Brain pericyte (primary cell): ENCODE measurements around the gene FOXP1.
A peak's percentile ranks its signal among the peaks of the same experiment; 100 is the strongest.

Source experiments
- DNase-seq: peaks from one replicate; pipeline ENCODE4 v3.0.0-alpha.2; 2012; ENCODE audit warnings: low read depth, low spot score

FOXP1 gene

DNA sequence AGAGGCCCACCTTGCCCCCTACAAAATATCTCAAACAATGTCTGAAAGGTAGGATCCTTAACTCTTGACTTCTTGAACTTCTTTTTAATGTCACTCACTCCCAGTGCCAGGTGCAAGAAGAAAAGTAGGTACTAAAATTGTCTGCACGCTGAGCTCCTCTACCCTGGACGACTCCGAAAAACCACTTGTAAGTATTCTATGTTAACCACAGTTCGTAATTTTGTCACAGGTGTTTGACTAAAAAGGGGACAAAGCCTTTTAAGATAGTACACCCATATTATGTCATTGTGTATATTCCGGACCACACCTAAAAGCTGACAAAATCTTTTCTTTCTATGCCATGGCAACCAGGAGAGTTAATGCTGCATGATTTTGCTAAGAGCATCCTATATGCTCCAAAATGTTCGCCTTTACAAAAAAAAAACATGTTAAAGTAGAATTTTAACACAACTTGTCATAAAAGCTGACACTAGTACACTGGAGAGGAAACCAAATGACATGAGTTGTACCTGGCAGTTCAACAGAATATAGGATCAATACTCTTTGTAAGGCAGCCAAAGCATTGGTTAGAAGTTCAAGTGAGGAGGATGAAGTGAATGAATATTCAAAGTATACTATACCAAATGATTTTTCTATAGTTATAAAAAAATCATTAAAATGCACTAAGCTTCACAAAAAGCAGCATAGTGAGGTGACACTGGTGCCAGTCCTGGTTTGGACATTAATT is 210.5 kb downstream of the FOXP1 start:
- DNase-seq, result no peak

DNA sequence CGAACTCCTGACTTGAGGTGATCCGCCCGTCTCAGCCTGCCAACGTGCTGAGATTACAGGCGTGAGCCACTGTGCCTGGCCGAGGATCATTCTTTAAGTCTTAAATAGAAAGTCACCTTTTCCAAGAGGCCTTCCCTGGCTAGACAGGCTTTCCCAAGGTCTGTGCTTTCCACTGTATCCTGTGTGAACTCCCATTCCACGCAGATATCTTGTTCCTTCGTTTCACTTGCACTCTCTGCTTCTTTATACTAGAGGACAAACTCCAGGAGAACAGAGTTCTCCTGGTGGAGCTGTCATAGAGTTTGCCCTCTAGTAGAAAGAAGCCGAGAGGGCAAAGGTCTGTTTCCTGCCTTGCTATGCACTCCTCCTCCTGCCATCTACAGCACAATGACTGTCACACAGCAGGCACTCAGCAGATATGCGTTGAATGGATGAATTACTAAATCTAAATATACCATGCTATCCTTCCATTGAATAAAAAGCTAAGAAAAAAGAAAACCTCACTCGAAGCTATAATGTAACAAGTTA is 211.2 kb downstream of the FOXP1 start:
- DNase-seq, result no peak

DNA sequence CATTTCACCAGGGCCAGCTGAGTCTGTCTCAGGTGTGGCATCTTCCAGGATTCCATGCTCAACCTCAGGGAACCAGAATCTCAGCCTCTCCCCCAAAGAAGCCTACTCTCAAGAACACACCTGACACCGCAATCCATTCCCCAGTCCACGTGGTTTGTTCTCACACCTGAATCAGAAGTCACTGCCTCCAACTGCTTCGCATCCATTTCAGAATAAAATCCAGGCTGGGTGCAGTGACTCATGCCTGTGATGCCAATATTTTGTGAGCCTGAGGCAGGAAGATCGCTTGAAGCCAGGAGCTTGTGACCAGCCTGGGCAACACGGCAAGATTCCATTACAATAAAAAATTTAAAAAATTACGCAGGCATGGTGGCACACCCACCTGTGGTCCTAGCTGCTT is 212.2 kb downstream of the FOXP1 start:
- DNase-seq, result no peak

DNA sequence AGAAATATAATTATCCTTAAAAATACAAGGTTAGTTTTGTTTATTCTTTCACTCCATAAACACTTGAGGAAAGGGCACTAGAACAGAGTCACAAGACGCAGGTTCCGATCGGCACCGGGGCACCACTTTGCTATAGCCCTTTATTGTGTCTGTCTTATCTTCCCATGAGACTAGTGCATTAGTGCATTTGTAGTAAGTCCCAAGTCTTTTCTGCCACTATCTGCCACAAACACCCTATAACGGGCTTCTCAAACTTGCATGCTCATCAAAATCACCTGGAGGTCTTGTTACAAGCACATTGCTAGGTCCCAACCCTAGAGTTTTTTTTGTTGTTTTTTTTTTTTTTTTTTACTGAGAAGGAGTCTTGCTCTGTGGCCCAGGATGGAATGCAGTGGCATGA is 213.1 kb downstream of the FOXP1 start:
- no peak for DNase-seq

DNA sequence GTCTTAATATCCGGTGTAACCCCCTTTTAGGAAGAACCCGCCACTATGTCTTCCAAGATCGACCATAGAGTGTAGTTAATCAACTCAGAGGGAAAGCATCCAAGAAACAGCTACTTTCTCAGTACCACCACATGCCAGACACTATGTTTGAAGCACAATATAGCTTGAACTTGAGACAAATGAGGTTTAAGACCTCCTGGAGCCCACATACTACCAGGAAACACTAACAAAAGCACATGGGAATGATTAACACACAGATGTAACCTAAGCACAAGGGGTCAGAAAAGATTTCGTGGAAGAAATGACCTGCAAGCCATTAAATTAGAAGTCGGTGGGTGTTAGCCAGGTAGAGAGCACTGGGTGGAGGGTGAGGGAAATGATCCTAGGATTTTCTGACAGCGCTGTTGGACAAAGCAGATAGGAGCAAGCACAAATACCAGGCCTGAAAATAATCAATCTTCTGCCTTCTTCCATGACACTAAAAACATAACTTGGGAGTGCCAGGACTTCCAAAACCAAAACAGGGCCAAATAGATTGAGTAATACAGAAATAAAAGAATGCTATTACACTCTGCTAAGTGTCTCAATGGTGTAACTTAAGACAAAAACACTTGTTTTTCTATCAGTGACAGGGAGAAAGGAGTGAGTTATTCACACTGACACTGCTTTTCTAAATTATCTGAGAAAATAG is 213.7 kb downstream of the FOXP1 start:
- DNase-seq, result peak; percentile 53

DNA sequence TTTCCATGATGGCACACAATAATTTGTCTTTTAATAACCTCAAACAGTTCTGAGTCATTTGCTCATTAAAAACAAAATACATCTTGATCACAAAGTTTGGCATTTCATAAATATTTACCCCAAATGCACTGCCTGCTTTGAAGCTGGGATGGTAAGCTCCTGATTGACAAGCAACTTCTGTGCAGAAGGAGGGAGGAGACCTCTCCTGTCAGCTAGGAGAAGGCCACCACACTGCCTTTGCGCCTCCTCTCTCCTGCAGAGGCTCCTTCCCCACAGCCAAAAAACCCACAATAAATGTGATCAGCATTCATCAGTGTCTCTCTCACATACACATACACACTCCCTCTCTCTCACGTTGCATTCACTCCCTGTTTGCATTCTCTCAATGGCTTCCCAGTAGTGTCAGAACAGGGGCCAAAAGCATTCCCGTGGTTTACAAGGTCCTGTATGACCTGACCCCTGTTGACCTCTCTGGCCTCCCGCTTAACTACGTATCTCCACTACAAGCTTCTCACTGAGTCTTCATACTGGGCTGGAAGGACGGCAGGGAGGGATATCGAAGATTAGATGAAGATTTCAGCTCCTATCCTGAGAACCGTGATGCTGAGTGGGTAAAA is 216.4 kb downstream of the FOXP1 start:
- DNase-seq, result no peak

DNA sequence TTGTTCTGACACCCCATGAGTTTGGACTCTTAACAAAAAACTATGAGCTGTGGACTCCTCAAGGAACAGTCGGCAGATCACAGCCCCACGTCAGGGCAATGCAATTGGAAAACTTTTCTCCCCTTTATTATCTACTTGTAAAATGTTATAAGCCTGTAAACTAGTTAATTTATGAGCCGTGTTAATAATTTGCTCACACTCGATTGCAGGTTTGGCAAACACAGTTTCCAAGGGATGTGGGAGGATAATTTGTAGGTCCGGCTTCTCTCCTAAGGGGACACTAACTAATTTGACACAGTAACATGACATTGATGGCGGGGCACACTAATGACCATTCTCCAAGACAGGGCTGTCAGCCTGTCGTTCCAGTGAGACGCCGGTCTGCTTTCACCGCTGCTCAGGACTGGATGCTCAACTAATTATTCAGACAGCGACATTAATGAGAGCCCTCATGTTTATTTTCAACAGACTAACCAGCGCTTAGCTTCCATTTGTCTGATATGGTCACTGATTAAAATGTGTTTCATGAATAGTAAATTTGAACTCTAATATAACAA is 222.1 kb downstream of the FOXP1 start:
- DNase-seq, result no peak

DNA sequence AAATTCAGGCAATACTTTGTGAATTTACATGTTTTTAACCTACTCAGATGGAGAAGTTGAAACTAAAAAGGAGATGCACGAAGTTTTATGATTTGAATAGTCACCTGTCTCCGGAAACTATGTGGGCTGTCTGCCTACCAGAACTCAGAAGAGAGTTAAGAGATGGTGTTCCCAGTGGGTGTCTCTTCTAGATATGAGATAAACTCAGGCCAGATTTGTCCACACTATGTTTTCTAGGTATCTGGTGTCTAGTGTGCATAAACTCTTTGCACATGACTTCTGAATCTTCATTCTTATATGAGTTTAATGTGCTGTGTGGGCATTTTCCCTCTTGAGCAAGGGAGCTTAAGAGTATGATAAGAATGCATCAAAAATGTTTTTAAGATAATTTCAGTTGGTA is 222.8 kb downstream of the FOXP1 start:
- no peak for DNase-seq

DNA sequence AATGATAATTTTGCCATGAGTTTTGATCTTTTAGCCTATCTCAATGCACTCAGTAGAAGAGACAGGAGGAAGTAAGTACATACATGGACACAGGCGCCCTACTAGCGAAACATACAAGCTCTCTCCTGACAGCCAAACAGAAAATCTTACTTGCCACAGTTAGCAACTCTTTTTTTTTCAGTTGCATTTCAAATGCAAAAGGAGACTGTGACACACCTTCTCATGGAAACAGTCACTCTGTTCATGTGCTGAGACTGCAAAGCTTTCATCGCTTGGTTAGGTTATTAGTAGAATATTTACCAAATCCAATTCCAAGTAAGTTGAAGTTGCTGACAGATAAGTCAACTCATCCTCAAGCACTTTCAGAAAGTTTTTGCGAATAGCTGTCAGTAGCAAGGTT is 223.3 kb downstream of the FOXP1 start:
- no peak for DNase-seq

DNA sequence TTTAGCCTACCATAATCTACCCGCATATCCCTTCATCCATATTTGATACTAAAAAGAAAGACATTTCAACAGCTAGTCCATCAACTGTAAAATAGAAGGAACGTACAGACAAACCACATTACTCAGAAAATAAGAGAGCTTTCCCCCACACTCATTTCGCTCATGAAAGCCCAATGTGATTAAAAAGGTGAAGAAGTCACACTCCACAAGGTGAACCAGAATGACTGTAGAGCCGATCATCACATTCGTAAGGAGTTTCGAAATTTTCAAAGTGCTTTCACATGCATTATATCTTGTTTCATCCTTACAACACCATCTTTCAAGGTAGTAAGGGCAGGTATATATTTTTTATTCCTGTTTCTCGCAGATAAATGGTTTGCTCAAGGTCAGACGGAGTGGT is 225.3 kb downstream of the FOXP1 start:
- DNase-seq, result no peak

DNA sequence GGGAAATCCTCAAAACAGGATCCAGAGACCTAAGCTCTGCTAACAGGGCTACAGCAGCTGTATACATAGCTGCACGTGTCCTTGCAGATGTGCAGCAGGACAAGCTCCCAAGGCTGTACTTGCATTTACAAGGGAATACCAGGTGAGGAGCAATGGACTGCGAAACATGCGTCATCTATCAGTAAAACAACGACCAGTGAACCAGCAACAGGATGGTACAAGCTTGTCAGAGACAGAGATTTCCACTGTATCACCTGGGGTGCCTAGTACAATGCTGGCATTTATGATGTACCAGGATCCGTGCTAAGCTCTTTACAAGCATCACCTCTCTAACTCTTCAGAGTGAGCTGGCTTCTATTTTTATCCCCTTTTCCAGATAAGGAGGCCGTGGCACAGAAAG is 227.3 kb downstream of the FOXP1 start:
- DNase-seq, result no peak

DNA sequence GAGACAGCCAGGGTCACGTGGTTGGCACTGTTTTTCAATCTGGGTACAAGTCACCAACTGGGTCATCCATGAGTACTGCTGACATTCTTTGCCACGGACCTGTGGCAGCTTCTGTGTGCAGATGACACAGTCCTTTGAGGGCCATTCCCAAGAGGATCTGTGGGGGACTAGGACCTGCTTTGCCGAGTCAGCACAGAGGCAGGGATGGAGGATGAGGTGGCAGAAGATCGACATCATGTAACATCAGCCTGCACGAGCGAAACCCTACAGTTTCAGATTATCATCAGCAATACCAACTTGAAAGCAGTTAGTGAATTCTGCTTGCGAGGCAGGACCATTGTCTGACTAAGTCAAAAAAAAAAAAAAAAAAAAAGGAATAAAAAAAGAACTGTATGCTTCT is 227.7 kb downstream of the FOXP1 start:
- DNase-seq, result no peak

DNA sequence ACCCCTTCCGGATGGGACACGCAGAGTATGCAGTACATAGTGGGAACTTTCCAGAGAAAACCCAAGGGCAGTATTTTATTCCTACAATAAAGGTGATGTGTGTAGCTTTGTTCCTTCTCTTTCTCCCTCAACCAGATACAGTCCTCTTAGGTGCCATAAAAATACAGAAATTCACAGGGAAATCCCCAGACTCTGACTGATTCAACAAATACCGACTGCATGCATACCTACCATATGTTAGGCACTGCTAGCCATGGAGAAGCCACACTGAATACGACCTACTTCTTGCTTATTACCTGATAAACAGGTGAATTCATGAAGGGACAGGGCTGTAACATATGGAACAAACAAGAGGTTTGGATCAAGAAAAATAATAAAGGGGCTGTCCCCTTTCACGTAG is 228.5 kb downstream of the FOXP1 start:
- DNase-seq, result no peak

DNA sequence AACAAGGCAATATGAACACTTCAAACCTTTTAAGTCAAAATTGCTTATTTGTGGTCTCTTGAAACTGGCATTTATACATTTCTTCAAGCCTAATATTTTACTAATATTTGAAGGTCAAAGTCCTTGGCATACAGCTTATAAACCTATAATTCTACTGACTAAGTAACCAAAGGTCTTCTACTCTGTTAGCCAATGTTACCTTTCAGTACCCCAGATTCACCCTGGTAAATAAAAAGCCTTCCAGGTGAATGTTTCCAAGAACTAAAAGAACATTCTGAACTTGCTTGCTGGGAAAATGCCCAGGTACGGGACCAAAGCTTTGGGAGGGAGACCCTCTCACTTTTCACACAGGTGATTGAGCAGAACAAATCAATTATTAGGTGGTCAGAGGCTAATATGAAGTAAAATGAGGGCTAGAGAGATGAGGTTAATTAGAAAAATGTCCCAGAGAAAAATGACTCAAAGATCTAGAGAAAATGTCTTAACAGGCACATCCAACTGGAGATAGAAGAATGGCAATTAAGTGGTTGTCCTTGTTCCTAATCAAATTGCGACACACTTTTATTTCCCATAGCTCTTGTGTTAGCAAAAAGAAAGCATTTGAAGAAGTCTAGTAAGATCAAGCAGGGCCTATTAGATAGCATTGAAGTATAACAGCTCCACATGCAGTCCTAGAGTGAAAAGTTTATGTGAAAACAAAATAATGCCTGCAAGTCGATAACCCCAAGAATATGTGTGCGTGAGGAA is 232.0 kb downstream of the FOXP1 start:
- DNase-seq, result no peak

DNA sequence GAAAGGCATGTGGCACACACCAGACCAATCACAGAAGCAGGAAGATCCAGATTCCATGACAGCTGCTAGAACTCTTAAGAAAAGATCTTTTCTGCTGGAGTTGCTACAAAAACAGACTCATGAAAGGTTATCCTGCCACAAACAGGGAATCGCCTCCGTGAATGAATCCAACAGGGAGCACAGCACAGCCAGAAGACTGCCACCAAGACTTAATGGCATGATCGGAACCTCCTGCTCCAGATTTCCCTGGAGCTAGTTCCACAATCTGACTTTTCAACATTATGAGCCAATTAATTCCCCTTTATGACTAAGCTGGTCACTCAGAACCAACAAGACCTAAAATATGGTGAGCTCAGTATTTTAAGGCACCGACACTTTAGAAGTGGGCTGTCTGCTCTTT is 232.5 kb downstream of the FOXP1 start:
- no peak for DNase-seq

DNA sequence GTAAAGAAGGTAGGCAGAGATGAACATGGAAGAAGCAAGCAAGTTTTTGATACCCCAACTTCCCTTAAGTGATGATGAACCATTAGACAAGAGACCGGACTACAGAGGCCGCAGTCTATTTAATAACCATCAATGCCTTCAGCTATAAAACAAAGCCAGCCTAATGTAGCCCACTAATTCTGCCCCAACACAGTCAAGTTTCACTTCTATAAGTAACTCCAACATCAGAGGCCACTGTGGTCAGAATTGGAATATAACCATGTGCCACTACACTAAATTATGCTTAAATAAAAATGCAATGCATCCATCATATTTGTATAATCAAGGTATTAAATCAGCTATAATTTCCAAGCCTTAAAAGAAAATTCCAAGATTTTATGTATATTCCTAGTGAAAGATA is 234.7 kb downstream of the FOXP1 start:
- no peak for DNase-seq

DNA sequence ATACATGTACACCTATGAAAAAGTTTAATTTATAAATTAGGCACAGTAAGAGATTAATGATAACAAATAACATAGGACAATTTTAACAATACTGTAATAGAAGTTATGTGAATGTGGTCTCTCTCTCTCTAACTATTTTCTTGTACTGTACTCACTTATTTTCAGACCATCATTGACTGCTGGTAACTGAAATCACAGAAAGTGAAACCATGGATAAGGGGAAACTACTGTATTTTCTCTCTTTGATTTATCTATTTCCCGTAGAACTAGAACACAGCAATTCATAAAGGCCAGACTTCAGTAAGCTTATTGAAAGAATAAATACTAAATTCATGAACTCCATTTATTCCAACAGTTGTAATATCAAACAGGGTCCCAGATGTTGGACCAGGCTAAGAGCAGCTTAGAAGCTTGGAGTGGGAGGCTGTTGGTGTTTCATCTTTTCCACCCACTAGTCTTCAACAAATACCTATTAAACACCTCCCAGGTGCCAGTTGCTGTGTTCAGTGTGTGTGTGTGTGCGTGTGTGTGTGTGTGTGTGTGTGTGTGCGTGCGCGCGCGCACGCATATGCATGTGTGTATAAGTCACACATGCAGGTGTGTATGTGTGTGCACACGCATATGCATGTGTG is 235.4 kb downstream of the FOXP1 start:
- DNase-seq, result no peak

DNA sequence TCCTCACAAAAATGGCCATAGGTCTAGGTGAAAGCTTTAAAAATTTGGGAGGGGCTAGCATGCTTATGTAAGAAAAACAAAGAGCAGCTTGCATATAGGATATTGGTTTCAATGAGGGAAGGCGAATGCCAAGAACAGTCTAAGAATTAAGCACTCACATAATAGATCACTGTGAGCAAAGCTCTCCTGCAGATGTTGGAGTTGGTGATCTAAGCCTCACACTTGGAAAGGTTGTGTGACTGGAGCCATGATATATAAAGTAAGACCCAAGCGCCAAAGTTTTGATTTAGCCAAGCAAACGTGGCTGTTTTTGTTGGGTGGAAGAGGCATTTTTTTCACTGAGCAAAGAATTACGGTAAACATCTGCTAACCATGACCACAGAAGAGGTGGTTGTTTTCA is 237.5 kb downstream of the FOXP1 start:
- no peak for DNase-seq

DNA sequence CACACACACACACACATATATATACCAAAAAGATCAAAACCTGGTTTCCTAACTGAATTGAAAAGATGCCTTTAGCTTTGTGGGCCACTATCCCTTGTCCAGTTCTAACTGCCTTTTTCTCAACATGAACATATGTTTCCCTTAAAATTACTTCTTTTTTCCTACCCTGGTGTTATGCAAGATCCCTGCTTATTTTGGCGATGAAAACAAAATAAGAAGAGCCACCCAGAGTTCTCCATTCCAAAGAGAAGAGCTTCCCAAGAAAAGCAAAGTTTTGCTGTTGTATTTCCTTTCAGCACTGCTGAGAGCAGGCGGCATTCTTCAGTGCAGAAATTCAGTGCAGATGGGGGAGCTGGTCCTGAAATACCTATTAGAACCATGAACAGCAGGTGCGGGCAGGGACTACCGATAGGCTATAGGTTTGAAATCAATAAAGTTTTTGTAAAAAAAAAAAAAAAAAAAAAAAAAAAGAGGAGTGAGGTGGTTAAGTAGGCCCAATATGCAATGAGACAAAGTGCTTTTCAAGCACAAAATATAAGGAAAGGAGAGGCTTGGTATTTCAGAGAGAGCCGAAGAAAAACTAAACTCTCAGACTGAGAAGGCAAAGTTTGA is 238.0 kb downstream of the FOXP1 start:
- DNase-seq, result peak; percentile 48

DNA sequence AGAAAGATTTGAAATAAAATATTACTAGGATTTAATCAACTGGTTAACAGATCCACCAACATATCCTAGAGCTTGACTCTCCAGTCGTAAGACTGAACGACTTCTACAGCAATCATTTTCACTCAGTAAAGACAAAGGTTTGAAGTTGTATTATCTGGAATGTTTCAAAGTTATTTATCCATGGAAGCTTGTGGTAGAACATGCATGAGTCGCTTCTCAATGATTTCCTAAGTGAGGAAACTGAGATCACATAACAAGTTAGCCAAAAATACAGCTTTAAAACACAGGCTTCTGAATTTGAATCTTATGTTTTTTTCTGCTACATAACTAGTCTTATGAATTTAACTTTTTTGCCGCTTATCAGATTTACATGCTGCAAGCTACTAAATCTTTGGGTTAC is 241.8 kb downstream of the FOXP1 start:
- peak; percentile 5 for DNase-seq

DNA sequence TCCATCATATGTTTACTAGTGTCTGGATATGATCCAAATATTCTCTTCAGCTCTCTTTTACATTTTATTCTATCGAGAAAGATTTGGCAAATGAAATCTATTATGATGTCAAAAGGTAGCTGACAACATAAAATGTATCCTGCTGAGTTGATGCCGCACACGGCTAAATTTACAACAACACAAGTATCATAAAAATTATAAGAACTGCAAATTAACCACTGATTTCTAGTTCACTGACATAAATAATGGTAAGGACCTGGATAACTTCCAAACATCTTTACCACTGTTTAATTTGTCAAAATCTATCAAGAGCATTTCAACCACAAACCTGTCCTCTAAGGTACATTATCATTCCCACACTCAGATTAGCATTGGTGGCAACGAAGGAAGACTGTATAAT is 244.5 kb downstream of the FOXP1 start:
- DNase-seq, result no peak
